ENCODE measurements around the gene ATAD3C. TPM values are rescaled to one million over a fixed set of nuclear protein-coding genes. Genes with fewer than 3 reads are reported as not detected.
A peak's percentile ranks its signal among the peaks of the same experiment; 100 is the strongest.
"Not testable (repeated sequence)": the region's sequence is repeated elsewhere in the genome, so short reads cannot be mapped to it uniquely, and the experiment has no call there.

The ATAD3C gene
- total RNA-seq, 1 experiment from 2014 or later, result 3.1 TPM

GRCh38 chr1:1470626-1471388, 21.3 kb downstream of the ATAD3C start:
- DNase-seq (ENCODE audit: low spot score), result peak; percentile 71

DNA sequence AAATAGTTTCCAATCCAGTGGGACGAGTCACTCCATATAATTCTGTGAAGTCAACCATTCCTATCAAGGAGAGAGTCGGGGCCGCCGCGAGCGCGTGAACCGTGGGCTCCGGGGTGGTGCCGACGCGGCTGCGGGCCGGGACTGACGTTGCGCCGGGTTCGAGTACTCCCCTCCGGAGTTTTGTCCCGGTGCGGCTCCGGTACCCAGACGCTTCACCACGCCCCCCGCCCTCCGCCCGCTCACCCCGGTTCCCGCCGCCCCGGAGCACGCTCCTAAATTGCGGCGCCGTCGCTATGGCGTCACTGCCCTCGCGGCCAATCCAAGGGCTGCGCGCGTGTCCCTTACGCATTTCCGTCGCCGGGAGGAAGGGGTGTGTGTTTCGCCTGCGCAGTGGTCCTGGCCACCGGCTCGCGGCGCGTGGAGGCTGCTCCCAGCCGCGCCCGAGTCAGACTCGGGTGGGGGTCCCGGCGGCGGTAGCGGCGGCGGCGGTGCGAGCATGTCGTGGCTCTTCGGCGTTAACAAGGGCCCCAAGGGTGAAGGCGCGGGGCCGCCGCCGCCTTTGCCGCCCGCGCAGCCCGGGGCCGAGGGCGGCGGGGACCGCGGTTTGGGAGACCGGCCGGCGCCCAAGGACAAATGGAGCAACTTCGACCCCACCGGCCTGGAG, 22.0 kb downstream of the ATAD3C start, which contains the start of gene ATAD3B:
ATAD3B (plus strand) TSS at position 377 of the 664 bp plus-strand sequence; CDS start at position 497, 120 bp downstream.
- DNase-seq (ENCODE audit: low spot score), result peak; percentile 90

DNA sequence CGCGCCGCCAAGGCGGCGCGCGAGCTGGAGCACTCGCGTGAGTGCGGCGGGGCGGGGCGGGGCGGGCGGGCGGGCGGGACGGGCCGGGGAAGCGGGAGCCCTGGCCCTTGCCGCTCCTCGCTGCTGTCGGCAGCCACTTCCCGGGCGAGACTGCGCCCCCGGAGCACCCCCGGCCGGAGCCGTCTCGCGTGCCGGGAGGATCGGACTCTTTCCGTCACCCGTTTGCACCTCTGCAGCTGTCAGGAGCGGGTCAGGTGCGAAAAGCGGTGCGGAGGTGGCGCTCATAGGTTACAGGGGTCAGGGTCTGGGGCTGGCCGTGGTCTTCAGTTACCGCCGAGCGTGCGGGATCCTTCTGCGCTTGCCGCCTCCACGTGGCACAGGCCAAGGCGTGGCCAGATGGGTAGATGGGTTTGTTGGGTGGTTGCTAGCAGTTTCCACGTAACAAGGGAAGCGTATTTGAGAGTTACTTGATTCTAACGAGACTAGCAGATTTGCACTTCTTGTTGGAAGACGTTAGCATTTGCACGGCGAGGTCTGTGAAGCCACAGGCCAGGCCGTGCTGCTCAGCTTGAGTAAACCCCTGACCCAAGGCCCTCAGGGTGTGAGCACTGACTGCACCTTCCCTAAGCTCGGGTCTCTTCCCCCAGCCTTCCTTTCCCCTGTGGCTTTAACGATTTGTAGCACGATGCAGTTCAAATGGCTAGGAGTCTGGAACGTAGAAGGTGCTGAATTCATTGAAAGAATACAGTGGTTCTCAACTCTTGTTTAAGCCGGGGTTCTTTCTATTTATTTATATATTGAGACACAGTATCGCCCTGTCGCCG, 22.8 kb downstream of the ATAD3C start:
- peak; percentile 29 for DNase-seq (ENCODE audit: low spot score)

- DNase-seq (ENCODE audit: low spot score), result not testable (repeated sequence)
These were observed 26.5 kb downstream of the ATAD3C start for GRCh38 chr1:1476011-1476410.

DNA sequence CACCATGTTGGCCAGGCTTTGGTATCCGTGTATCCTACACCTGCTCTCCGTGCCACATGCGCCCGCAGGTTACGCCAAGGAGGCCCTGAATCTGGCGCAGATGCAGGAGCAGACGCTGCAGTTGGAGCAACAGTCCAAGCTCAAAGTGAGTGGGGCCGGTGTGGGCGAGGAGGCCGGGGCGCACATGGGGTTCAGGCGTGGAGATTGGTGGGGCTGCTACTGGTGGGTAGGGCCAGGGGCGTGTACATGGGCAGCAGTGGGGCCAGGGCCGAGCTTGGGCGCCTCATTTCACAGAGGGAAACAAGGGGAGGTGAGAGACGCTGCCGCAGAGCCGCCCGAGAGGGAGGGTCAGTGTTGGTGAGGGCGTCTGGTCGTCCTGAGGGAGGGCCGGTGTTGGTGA, 27.7 kb downstream of the ATAD3C start:
- no peak for DNase-seq (ENCODE audit: low spot score)

- no peak for DNase-seq (ENCODE audit: low spot score)
These were observed 30.3 kb downstream of the ATAD3C start for GRCh38 chr1:1479547-1480487.

- DNase-seq (ENCODE audit: low spot score), result not testable (repeated sequence)
These were observed 31.0 kb downstream of the ATAD3C start for GRCh38 chr1:1480488-1480867.

DNA sequence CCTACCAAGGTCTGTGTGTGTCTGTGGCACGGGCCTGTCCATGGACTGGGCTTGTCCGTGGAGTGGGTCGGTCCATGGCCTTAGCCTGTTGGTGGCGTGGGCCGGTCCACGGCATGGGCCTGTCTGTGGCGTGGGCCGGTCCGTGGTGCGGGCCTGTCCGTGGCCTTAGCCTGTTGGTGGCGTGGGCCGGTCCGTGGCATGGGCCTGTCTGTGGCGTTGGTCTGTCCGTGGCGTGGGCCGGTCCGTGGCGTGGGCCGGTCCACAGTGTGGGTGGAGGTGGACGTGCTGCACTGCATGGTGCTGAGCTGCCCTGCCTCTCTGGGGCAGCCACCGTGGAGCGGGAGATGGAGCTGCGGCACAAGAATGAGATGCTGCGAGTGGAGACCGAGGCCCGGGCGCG, 32.3 kb downstream of the ATAD3C start:
- not testable (repeated sequence) for DNase-seq (ENCODE audit: low spot score)

DNA sequence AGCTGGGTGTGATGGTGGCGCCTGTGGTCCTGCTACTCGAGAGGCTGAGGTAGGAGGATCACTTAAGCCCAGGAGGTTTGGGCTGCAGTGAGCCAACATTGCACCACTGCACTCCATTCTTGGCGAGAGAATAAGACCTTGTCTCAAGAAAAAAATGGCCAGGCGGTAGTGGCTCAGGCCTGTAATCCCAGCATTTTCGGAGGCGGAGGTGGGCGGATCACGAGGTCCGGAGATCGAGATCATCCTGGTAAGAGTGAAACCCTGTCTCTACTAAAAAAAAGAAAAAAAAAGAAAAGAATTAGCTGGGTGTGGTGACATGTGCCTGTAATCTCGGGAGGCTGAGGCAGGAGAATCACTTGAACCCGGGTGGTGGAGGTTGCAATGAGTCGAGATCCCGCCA, 33.4 kb downstream of the ATAD3C start:
- DNase-seq (ENCODE audit: low spot score), result no peak

DNA sequence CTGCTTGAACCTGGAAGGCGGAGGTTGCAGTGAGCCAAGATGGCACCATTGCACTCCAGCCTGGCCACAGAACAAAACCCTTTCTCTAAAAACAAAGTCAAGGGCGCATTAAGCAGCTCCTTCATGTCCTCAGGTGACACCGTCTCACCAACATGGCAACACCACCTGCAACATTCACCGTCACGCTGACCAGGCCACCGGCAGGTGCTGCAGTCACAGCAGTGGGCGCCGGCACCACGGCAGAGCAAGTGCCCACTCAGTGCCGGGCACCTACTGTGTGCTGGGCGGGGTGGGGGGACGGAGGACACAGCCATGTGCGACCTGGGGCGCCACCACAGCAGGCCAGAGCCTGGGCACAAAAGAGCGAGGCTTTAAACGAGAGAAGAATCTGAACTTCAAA, 34.2 kb downstream of the ATAD3C start:
- no peak for DNase-seq (ENCODE audit: low spot score)

DNA sequence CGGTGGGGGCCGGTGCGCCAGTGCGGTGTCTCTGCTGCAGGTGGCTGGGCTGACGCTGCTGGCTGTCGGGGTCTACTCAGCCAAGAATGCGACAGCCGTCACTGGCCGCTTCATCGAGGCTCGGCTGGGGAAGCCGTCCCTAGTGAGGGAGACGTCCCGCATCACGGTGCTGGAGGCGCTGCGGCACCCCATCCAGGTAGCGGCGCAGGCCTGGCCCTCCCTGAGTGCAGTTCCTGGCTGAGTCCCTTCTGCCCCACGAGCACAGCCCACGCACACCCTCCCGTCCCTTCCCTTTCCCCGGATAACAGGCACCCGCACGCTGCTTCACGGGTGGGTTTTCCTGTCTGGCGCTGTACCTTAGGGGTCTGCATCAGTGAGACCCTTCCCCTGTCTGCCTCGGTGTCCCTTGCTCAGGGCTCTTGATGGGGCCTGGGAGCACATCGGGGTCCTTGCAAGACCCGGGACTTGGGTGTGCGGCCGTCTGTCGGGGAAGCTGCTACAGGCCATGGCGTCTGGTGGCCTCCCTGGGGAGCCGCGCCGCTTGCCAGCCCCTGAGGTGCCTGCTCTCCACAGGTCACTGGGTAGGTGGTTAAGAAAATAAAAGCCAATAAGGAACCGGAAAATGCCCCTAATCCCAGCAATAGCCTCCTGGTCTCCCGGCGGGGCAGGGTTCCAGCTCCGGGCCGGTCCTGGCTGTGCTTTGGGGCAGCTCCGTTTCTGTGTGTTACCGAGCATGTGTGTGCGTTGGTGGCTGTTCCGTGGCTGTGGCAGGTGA, 35.7 kb downstream of the ATAD3C start:
- not testable (repeated sequence) for DNase-seq (ENCODE audit: low spot score)

DNA sequence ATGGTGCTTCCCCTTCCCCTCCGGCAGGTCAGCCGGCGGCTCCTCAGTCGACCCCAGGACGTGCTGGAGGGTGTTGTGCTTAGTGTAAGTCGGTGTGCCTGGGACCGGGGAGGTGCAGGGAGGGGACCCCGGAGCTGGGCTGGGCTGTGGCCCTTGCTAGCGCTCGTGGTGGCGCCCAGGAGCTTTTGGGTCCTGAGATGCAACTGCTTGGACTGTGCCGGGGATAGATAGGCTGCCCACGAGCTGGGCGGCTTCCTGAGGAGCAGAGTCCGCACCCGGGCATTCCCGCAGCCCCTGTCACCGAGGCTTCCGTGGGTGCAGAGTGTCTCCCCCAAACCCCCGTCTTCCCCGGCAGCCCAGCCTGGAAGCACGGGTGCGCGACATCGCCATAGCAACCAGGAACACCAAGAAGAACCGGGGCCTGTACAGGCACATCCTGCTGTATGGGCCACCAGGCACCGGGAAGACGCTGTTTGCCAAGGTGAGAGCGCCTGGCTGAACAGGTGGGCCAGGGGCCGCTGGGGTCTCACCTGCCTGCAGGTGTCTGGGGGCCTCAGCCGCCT, 36.3 kb downstream of the ATAD3C start:
- not testable (repeated sequence) for DNase-seq (ENCODE audit: low spot score)

DNA sequence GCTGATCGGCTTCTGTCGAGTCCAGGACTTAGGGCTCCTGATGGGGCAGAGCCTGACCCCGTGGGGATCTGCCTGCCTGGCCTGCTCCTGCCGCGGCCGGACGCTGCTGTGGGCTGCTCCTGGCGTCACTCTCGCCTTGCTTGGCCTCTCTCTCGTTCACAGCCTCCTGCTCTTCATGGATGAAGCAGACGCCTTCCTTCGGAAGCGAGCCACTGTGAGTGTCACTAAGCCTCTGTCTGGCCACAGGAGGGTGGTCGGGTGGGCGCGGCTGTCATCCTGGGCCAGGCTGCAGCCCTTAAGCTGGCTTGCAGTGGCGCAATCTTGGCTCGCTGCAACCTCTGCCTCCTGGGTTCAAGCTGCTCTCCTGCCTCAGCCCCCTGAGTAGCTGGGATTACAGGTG, 38.2 kb downstream of the ATAD3C start:
- DNase-seq (ENCODE audit: low spot score), result no peak

DNA sequence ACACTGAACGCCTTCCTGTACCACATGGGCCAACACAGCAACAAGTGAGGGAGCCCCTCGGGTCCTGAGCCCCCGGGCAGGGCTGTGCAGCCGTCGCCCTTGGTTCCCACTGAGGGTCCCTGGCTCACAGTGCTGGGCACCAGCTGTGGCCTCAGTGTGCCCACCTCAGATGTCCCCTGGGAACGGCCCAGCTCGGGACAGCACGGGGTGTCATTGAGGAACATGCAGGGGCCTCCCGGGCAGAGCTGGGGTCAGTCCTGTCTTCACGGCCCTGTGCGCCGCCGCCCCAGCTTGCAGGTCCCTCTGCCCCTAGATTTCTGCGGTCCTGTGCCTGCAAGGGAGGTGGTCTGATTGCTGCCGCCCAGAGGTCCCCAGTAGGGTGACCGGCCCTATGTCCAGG, 39.7 kb downstream of the ATAD3C start:
- DNase-seq (ENCODE audit: low spot score), result no peak

DNA sequence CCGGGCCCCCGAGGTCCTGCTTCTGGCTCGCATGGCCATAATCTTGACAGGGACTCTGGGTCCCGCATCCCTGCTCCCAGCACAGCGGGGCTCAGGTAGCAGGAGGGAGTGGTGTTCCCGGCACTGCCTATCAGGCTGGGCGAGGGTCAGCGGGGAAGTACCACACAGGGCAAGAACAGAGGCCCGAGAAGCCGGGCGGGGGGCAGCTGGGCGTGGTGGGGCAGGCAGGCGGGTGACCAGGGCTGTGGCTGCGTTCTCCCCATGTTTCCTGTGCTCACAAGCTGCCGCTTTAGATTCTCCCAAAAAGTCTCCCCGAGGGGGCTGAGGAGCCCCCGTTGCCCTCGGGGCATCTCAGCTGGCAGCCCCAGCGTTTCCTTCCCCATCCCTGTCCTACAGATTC, 40.4 kb downstream of the ATAD3C start:
- no peak for DNase-seq (ENCODE audit: low spot score)

GRCh38 chr1:1490633-1491230, 41.2 kb downstream of the ATAD3C start:
- DNase-seq (ENCODE audit: low spot score), result no peak

DNA sequence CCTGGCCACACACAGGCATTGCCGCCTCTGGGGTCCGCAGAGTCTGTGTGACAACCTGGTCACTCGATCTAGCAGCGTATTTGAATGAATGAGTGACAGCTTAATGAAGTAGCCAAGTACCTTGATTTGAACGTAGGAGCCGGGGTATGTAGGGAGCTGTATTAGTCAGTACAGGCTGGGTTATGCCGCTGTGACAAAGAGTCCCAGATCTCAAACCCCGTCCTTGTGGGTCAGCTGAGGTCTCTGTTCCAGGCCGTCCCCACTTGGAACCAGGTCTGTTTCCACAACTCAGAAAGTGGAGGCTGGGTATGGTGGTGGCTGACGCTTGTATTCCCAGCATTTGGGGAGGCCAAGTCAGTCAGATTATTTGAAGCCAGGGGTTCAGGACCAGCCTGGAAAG, 42.1 kb downstream of the ATAD3C start:
- DNase-seq (ENCODE audit: low spot score), result no peak

DNA sequence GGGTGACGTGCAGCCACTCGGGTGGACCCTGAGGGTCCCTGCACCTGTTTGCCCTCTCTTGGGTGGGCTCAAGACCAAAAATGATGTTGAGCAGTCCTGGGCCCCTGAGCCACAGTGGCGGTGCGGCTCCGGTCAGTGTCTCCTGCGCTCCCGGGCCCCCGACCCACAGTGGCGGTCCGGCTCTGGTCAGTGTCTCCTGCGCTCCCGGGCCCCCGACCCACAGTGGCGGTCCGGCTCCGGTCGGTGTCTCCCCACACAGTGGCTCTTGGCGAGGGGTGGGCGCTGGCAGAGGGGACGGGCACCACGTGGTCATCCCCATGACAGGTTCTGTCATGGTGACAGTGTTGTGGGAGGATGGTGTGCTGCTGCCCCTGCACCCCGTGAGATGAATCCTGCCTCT, 44.8 kb downstream of the ATAD3C start:
- DNase-seq (ENCODE audit: low spot score), result not testable (repeated sequence)

DNA sequence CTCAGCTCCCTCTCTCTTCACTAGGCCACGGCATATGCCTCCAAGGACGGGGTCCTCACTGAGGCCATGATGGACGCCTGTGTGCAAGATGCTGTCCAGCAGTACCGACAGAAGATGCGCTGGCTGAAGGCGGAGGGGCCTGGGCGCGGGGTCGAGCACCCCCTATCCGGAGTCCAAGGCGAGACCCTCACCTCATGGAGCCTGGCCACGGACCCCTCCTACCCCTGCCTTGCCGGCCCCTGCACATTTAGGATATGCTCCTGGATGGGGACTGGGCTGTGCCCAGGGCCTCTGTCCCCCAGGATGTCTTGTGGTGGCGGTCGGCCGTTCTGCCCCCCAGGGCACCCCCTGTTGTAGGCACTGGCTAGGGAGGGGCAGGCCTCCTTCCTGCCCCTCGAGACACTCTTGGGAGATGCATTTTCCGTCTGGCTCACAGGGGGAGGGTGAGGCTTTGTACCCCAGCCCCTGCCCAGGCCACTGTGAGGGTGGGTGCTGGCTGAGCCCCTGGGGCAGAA, 46.0 kb downstream of the ATAD3C start:
- DNase-seq (ENCODE audit: low spot score), result not testable (repeated sequence)

Data from HT-29 (cell line).